H7 (cell line): ENCODE measurements around the gene C14orf119. TPM values are rescaled to one million over a fixed set of nuclear protein-coding genes. Genes with fewer than 3 reads are reported as not detected.
"Not testable (repeated sequence)": the region's sequence is repeated elsewhere in the genome, so short reads cannot be mapped to it uniquely, and the experiment has no call there.

Experiments
- DNase-seq: peaks from one replicate; pipeline ENCODE4 v3.0.0; 2012
- H3K27me3 ChIP-seq: 2 replicates; pipeline ENCODE4 v1.6.0; 2011; ENCODE audit warnings: mild to moderate bottlenecking, low read length; ENCODE audit not compliant: control insufficient read depth, insufficient read depth
- H3K36me3 ChIP-seq: replicated peaks from 2 replicates; pipeline ENCODE4 v1.5.1; 2011; ENCODE audit warnings: low read length; ENCODE audit not compliant: control insufficient read depth, insufficient read depth
- H3K4me3 ChIP-seq: 2 replicates; pipeline ENCODE4 v1.5.1; 2011; ENCODE audit warnings: low read depth, mild to moderate bottlenecking, control low read depth, low read length, moderate library complexity; ENCODE audit not compliant: insufficient read depth
- total RNA-seq: library from RNA; depleted of rRNA; stranded (reverse); fragments of >200 nt; shearing (Covaris generic); gene quantifications from 2 replicates; pipeline ENCODE4 v1.2.3, GENCODE V29; 2014

The C14orf119 gene
- total RNA-seq, 1 experiment from 2014 or later = 97.8 TPM

- no peaks in the 10 kb centered on the region for H3K36me3 ChIP-seq
- H3K27me3 ChIP-seq = no peaks in the 10 kb centered on the region; the same call in 1 of the 2 replicates
- no peak for DNase-seq
- H3K4me3 ChIP-seq = no peak within 1 kb of the TSS
Measured at GRCh38 chr14:23104591-23105347, 9.5 kb downstream of the C14orf119 start, which contains the start of gene CIROP. CIROP (minus strand) TSS chr14:23104989; CDS start chr14:23104920, 69 bp downstream.

- no peak for DNase-seq
- Histone ChIP-seq H3K36me3 (no peaks in the 10 kb centered on the region), H3K27me3 (no peaks in the 10 kb centered on the region; the same call in 1 of the 2 replicates), H3K4me3 (no peak overlapping the region)
Measured at GRCh38 chr14:23105348-23105824, 10.1 kb downstream of the C14orf119 start.

GRCh38 chr14:23106747-23107045, 11.4 kb downstream of the C14orf119 start:
- H3K36me3 ChIP-seq = no peaks in the 10 kb centered on the region
- DNase-seq = no peak
- H3K4me3 ChIP-seq = no peak overlapping the region
- H3K27me3 ChIP-seq = no peaks in the 10 kb centered on the region; the same call in 1 of the 2 replicates

GRCh38 chr14:23107620-23108019, 12.3 kb downstream of the C14orf119 start:
- not testable (repeated sequence) for H3K4me3 ChIP-seq, H3K36me3 ChIP-seq, H3K27me3 ChIP-seq, DNase-seq

GRCh38 chr14:23108169-23108568, 12.9 kb downstream of the C14orf119 start:
- DNase-seq, H3K4me3 ChIP-seq, H3K36me3 ChIP-seq, H3K27me3 ChIP-seq: not testable (repeated sequence)

- no peaks in the 10 kb centered on the region; the same call in 1 of the 2 replicates for H3K27me3 ChIP-seq
- no peaks in the 10 kb centered on the region for H3K36me3 ChIP-seq
- no peak overlapping the region for H3K4me3 ChIP-seq
- no peak for DNase-seq
Measured at GRCh38 chr14:23109769-23110168, 14.5 kb downstream of the C14orf119 start.

- Histone ChIP-seq H3K27me3 (no peaks in the 10 kb centered on the region; the same call in 1 of the 2 replicates), H3K4me3 (no peak overlapping the region), H3K36me3 (no peaks in the 10 kb centered on the region)
- no peak for DNase-seq
Measured at GRCh38 chr14:23110579-23111365, 15.5 kb downstream of the C14orf119 start.

GRCh38 chr14:23112359-23113178, 17.3 kb downstream of the C14orf119 start:
- no peak overlapping the region for H3K4me3 ChIP-seq
- DNase-seq = no peak
- no peaks in the 10 kb centered on the region for H3K36me3 ChIP-seq
- no peaks in the 10 kb centered on the region; the same call in 1 of the 2 replicates for H3K27me3 ChIP-seq

- Histone ChIP-seq H3K36me3 (no peaks in the 10 kb centered on the region), H3K27me3 (no peaks in the 10 kb centered on the region; the same call in 1 of the 2 replicates), H3K4me3 (no peak overlapping the region)
- peak; percentile 71 for DNase-seq
Measured at GRCh38 chr14:23113431-23114119, 18.3 kb downstream of the C14orf119 start.

- no peaks in the 10 kb centered on the region; the same call in 1 of the 2 replicates for H3K27me3 ChIP-seq
- H3K4me3 ChIP-seq = no peak overlapping the region
- H3K36me3 ChIP-seq = no peaks in the 10 kb centered on the region
- no peak for DNase-seq
Measured at GRCh38 chr14:23114120-23114458, 18.8 kb downstream of the C14orf119 start.

- no peak for DNase-seq
Measured at GRCh38 chr14:23114669-23115038, 19.3 kb downstream of the C14orf119 start.

GRCh38 chr14:23115039-23115731, 19.9 kb downstream of the C14orf119 start:
- DNase-seq = no peak
- H3K27me3 ChIP-seq = no peaks in the 10 kb centered on the region; the same call in 1 of the 2 replicates
- H3K4me3 ChIP-seq = no peak overlapping the region
- H3K36me3 ChIP-seq = no peaks in the 10 kb centered on the region

More at GRCh38 chr14:23114669-23115038, 19.3 kb downstream of the C14orf119 start:
- no peaks in the 10 kb centered on the region; the same call in 1 of the 2 replicates for H3K27me3 ChIP-seq
- H3K4me3 ChIP-seq = no peak overlapping the region
- no peaks in the 10 kb centered on the region for H3K36me3 ChIP-seq

GRCh38 chr14:23115918-23116317, 20.6 kb downstream of the C14orf119 start:
- Histone ChIP-seq H3K4me3 (no peak overlapping the region), H3K27me3 (no peaks in the 10 kb centered on the region; the same call in 1 of the 2 replicates), H3K36me3 (no peaks in the 10 kb centered on the region)
- DNase-seq = no peak
